GM23338 (cell line): ENCODE data around the gene SLC22A14. TPM values are rescaled to one million over a fixed set of nuclear protein-coding genes. Genes with fewer than 3 reads are reported as not detected.

Experiments
- ATAC-seq: fragments of 200-7000 bp; cut with Tn5 transposase; 3 replicates; pipeline ENCODE4 v1.9.1; 2020
- DNase-seq: peaks from one replicate; pipeline ENCODE4 v3.0.0-alpha.2; 2015; ENCODE audit warnings: low spot score
- H2AFZ ChIP-seq: fragments of 200-600 bp; sonication (generic); 2 replicates; pipeline ENCODE4 v1.8.0; 2016; ENCODE audit warnings: antibody characterized with exemption, mild to moderate bottlenecking, moderate library complexity
- H3F3A ChIP-seq: fragments of 200-600 bp; sonication (generic); replicated peaks from 2 replicates; pipeline ENCODE4 v1.8.0; 2017; ENCODE audit warnings: antibody characterized with exemption, mixed run types, low read depth
- H3K27ac ChIP-seq: fragments of 200-600 bp; sonication (generic); 2 replicates; pipeline ENCODE4 v1.6.1; 2016; ENCODE audit warnings: low read depth
- H3K27me3 ChIP-seq: fragments of 200-600 bp; sonication (generic); 2 replicates; pipeline ENCODE4 v1.8.0; 2016; ENCODE audit warnings: mild to moderate bottlenecking, mixed run types, moderate library complexity; ENCODE audit not compliant: insufficient read depth
- H3K36me3 ChIP-seq: fragments of 200-600 bp; sonication (generic); 2 replicates; pipeline ENCODE4 v1.8.0; 2016; ENCODE audit warnings: mild to moderate bottlenecking; ENCODE audit not compliant: insufficient read depth
- H3K4me1 ChIP-seq: fragments of 200-600 bp; sonication (generic); 2 replicates; pipeline ENCODE4 v1.8.0; 2016; ENCODE audit warnings: mild to moderate bottlenecking, moderate library complexity; ENCODE audit not compliant: insufficient read depth
- H3K4me2 ChIP-seq: fragments of 200-600 bp; sonication (generic); 2 replicates; pipeline ENCODE4 v1.7.1; 2017; ENCODE audit warnings: mixed run types
- H3K4me3 ChIP-seq: fragments of 200-600 bp; sonication (generic); 2 replicates; pipeline ENCODE4 v1.6.1; 2016; ENCODE audit warnings: mixed run types
- H3K79me2 ChIP-seq: fragments of 200-600 bp; sonication (generic); replicated peaks from 2 replicates; pipeline ENCODE4 v1.8.0; 2017; ENCODE audit warnings: mild to moderate bottlenecking; ENCODE audit not compliant: insufficient read depth
- H3K9me2 ChIP-seq: fragments of 200-600 bp; sonication (generic); 2 replicates; pipeline ENCODE4 v1.8.0; 2017; ENCODE audit not compliant: insufficient read depth
- H4K20me1 ChIP-seq: fragments of 200-600 bp; sonication (generic); replicated peaks from 2 replicates; pipeline ENCODE4 v1.8.0; 2017; ENCODE audit warnings: mild to moderate bottlenecking; ENCODE audit not compliant: insufficient read depth
- H3K27ac Mint-ChIP-seq: 2 replicates; pipeline ENCODE4 v1.8.0; 2020; ENCODE audit warnings: inconsistent platforms, mild to moderate bottlenecking, moderate library complexity, mixed read lengths
- H3K27me3 Mint-ChIP-seq: 3 replicates; pipeline ENCODE4 v1.8.0; 2022; ENCODE audit warnings: low read depth, mild to moderate bottlenecking, moderate library complexity, mixed read lengths, inconsistent platforms; ENCODE audit not compliant: insufficient read depth, poor library complexity
- H3K36me3 Mint-ChIP-seq: 3 replicates; pipeline ENCODE4 v1.8.0; 2021; ENCODE audit warnings: low read depth, mild to moderate bottlenecking, inconsistent platforms, moderate library complexity, mixed read lengths
- H3K4me1 Mint-ChIP-seq: 3 replicates; pipeline ENCODE4 v1.8.0; 2020; ENCODE audit warnings: mild to moderate bottlenecking, inconsistent platforms, mixed read lengths
- H3K4me3 Mint-ChIP-seq: 3 replicates; pipeline ENCODE4 v1.8.0; 2021; ENCODE audit warnings: moderate library complexity, mild to moderate bottlenecking, inconsistent platforms, mixed read lengths
- H3K9me3 Mint-ChIP-seq: 3 replicates; pipeline ENCODE4 v1.8.0; 2020; ENCODE audit warnings: moderate library complexity, mild to moderate bottlenecking, inconsistent platforms, mixed read lengths
- CREB1 ChIP-seq: fragments of 250-450 bp; sonication (Bioruptor Pico); IDR thresholded peaks from 2 replicates; pipeline ENCODE4 v1.5.0; 2020; ENCODE audit warnings: low read depth, mild to moderate bottlenecking, moderate library complexity
- EZH2 ChIP-seq: fragments of 200-600 bp; sonication (generic); IDR thresholded peaks from one replicate; pipeline ENCODE4 v1.8.0; 2017; ENCODE audit warnings: antibody characterized with exemption, mild to moderate bottlenecking, low read depth; ENCODE audit not compliant: unreplicated experiment
- EZH2phosphoT487 ChIP-seq: fragments of 200-600 bp; sonication (generic); IDR thresholded peaks from one replicate; pipeline ENCODE4 v1.8.1; 2018; ENCODE audit warnings: antibody characterized with exemption; ENCODE audit not compliant: unreplicated experiment
- JUNB ChIP-seq: IDR thresholded peaks from one replicate; pipeline ENCODE4 v1.6.1; 2016; ENCODE audit warnings: antibody characterized with exemption; ENCODE audit not compliant: unreplicated experiment
- NANOG ChIP-seq: IDR thresholded peaks from 2 replicates; pipeline ENCODE4 v1.6.1; 2016; ENCODE audit warnings: antibody characterized with exemption, borderline replicate concordance
- POLR2AphosphoS5 ChIP-seq: IDR thresholded peaks from 2 replicates; pipeline ENCODE4 v1.6.1; 2016; ENCODE audit warnings: antibody characterized with exemption, low read depth
- STAT1 ChIP-seq: IDR thresholded peaks from one replicate; pipeline ENCODE4 v1.6.1; 2016; ENCODE audit warnings: antibody characterized with exemption; ENCODE audit not compliant: unreplicated experiment
- ZNF114 ChIP-seq: fragments of 250-450 bp; sonication (Bioruptor Pico); IDR thresholded peaks from 2 replicates; pipeline ENCODE4 v1.5.0; 2020; ENCODE audit warnings: mild to moderate bottlenecking, moderate library complexity
- ZNF331 ChIP-seq: fragments of 250-450 bp; sonication (Bioruptor Pico); IDR thresholded peaks from 2 replicates; pipeline ENCODE4 v1.5.0; 2020; ENCODE audit warnings: low read depth, mild to moderate bottlenecking, moderate library complexity
- polyA plus RNA-seq: library from polyadenylated mRNA; unstranded; fragments of >200 nt; fragmentation: Nextera tagmentation; extraction: Ambion mirVana; gene quantifications from 2 replicates; pipeline ENCODE4 v1.2.1, GENCODE V29; 2016
- total RNA-seq: library from RNA; depleted of rRNA; stranded (reverse); fragments of >200 nt; shearing (Covaris generic); gene quantifications from 2 replicates; pipeline ENCODE4 v1.2.3, GENCODE V29; 2014
- TF ChIP-seq, protein P1 (sequence below): fragments of 250-450 bp; sonication (Bioruptor Pico); IDR thresholded peaks from 2 replicates; pipeline ENCODE4 v1.5.0; 2020; ENCODE audit warnings: mild to moderate bottlenecking, moderate library complexity
- TF ChIP-seq, protein P2 (sequence below): IDR thresholded peaks from one replicate; pipeline ENCODE4 v1.6.1; 2018; ENCODE audit warnings: antibody characterized with exemption; ENCODE audit not compliant: unreplicated experiment
- TF ChIP-seq, protein P3 (sequence below), 2 experiments: fragments of 200-600 bp in 1 of 2; sonication (generic) in 1 of 2; conservative IDR thresholded peaks; 2 replicates each; pipeline versions ENCODE4 v1.5.1 to v1.6.1; 2016 to 2017; ENCODE audit warnings: antibody characterized with exemption in 2 of 2, low read depth in 2 of 2, mild to moderate bottlenecking in 2 of 2, moderate library complexity in 1 of 2
- TF ChIP-seq, protein P4 (sequence below): IDR thresholded peaks from 2 replicates; pipeline ENCODE4 v1.6.1; 2016; ENCODE audit warnings: antibody characterized with exemption

SLC22A14 gene
- total and polyA plus RNA-seq, 2 experiments from 2014 or later, result not detected

DNA sequence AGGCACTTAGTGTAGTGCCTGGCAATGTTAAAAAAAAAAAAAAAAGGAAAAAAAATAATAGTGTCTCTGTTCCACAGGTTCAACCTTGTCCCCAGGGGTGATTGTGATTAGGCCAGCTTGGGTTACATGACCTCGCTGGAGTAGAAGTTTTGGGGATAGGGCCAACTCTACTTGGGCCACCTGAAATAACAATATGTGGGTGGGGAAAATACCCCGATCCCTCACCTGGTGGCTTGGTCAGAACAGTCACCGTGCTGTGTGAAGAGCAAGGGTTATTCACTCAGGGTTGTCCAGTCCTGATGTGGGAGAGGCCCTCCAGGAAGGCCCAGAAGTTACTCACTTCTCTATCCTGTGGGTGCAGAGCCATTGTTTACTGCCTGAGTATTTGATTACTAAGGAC is 84.0 kb downstream of the SLC22A14 start:
- H3K4me3 ChIP-seq, result no peak overlapping the region
- ATAC-seq (no peak), DNase-seq (no peak)
- H3K79me2 ChIP-seq, result no peaks in the 10 kb centered on the region
- H3F3A ChIP-seq, result no peaks in the 10 kb centered on the region
- H3K9me2 ChIP-seq, result no peaks in the 10 kb centered on the region
- no peak overlapping the region for H3K27ac Mint-ChIP-seq
- H3K27me3 ChIP-seq, result no peaks in the 10 kb centered on the region
- TF ChIP-seq ZNF114 (CRISPR knock-in tag), result no peak
- TF ChIP-seq, protein P1, sequence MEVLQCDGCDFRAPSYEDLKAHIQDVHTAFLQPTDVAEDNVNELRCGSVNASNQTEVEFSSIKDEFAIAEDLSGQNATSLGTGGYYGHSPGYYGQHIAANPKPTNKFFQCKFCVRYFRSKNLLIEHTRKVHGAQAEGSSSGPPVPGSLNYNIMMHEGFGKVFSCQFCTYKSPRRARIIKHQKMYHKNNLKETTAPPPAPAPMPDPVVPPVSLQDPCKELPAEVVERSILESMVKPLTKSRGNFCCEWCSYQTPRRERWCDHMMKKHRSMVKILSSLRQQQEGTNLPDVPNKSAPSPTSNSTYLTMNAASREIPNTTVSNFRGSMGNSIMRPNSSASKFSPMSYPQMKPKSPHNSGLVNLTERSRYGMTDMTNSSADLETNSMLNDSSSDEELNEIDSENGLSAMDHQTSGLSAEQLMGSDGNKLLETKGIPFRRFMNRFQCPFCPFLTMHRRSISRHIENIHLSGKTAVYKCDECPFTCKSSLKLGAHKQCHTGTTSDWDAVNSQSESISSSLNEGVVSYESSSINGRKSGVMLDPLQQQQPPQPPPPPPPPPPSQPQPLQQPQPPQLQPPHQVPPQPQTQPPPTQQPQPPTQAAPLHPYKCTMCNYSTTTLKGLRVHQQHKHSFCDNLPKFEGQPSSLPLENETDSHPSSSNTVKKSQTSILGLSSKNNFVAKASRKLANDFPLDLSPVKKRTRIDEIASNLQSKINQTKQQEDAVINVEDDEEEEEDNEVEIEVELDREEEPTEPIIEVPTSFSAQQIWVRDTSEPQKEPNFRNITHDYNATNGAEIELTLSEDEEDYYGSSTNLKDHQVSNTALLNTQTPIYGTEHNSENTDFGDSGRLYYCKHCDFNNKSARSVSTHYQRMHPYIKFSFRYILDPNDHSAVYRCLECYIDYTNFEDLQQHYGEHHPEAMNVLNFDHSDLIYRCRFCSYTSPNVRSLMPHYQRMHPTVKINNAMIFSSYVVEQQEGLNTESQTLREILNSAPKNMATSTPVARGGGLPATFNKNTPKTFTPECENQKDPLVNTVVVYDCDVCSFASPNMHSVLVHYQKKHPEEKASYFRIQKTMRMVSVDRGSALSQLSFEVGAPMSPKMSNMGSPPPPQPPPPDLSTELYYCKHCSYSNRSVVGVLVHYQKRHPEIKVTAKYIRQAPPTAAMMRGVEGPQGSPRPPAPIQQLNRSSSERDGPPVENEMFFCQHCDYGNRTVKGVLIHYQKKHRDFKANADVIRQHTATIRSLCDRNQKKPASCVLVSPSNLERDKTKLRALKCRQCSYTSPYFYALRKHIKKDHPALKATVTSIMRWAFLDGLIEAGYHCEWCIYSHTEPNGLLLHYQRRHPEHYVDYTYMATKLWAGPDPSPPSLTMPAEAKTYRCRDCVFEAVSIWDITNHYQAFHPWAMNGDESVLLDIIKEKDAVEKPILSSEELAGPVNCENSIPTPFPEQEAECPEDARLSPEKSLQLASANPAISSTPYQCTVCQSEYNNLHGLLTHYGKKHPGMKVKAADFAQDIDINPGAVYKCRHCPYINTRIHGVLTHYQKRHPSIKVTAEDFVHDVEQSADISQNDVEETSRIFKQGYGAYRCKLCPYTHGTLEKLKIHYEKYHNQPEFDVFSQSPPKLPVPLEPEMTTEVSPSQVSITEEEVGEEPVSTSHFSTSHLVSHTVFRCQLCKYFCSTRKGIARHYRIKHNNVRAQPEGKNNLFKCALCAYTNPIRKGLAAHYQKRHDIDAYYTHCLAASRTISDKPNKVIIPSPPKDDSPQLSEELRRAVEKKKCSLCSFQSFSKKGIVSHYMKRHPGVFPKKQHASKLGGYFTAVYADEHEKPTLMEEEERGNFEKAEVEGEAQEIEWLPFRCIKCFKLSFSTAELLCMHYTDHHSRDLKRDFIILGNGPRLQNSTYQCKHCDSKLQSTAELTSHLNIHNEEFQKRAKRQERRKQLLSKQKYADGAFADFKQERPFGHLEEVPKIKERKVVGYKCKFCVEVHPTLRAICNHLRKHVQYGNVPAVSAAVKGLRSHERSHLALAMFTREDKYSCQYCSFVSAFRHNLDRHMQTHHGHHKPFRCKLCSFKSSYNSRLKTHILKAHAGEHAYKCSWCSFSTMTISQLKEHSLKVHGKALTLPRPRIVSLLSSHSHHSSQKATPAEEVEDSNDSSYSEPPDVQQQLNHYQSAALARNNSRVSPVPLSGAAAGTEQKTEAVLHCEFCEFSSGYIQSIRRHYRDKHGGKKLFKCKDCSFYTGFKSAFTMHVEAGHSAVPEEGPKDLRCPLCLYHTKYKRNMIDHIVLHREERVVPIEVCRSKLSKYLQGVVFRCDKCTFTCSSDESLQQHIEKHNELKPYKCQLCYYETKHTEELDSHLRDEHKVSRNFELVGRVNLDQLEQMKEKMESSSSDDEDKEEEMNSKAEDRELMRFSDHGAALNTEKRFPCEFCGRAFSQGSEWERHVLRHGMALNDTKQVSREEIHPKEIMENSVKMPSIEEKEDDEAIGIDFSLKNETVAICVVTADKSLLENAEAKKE (CRISPR knock-in tag), result no peak
- no peak for TF ChIP-seq POLR2AphosphoS5
- TF ChIP-seq, protein P2, sequence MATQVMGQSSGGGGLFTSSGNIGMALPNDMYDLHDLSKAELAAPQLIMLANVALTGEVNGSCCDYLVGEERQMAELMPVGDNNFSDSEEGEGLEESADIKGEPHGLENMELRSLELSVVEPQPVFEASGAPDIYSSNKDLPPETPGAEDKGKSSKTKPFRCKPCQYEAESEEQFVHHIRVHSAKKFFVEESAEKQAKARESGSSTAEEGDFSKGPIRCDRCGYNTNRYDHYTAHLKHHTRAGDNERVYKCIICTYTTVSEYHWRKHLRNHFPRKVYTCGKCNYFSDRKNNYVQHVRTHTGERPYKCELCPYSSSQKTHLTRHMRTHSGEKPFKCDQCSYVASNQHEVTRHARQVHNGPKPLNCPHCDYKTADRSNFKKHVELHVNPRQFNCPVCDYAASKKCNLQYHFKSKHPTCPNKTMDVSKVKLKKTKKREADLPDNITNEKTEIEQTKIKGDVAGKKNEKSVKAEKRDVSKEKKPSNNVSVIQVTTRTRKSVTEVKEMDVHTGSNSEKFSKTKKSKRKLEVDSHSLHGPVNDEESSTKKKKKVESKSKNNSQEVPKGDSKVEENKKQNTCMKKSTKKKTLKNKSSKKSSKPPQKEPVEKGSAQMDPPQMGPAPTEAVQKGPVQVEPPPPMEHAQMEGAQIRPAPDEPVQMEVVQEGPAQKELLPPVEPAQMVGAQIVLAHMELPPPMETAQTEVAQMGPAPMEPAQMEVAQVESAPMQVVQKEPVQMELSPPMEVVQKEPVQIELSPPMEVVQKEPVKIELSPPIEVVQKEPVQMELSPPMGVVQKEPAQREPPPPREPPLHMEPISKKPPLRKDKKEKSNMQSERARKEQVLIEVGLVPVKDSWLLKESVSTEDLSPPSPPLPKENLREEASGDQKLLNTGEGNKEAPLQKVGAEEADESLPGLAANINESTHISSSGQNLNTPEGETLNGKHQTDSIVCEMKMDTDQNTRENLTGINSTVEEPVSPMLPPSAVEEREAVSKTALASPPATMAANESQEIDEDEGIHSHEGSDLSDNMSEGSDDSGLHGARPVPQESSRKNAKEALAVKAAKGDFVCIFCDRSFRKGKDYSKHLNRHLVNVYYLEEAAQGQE, result no peak
- no peak for TF ChIP-seq NANOG
- TF ChIP-seq CREB1 (CRISPR knock-in tag), result no peak
- no peak for TF ChIP-seq JUNB
- TF ChIP-seq, protein P3, sequence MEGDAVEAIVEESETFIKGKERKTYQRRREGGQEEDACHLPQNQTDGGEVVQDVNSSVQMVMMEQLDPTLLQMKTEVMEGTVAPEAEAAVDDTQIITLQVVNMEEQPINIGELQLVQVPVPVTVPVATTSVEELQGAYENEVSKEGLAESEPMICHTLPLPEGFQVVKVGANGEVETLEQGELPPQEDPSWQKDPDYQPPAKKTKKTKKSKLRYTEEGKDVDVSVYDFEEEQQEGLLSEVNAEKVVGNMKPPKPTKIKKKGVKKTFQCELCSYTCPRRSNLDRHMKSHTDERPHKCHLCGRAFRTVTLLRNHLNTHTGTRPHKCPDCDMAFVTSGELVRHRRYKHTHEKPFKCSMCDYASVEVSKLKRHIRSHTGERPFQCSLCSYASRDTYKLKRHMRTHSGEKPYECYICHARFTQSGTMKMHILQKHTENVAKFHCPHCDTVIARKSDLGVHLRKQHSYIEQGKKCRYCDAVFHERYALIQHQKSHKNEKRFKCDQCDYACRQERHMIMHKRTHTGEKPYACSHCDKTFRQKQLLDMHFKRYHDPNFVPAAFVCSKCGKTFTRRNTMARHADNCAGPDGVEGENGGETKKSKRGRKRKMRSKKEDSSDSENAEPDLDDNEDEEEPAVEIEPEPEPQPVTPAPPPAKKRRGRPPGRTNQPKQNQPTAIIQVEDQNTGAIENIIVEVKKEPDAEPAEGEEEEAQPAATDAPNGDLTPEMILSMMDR (conservative IDR thresholded peaks at IDR 0.05; ENCODE audit: low read depth in 2 of 2), result no peak
- no peak for TF ChIP-seq ZNF331 (CRISPR knock-in tag)
- TF ChIP-seq EZH2, result no peak
- TF ChIP-seq, protein P4, sequence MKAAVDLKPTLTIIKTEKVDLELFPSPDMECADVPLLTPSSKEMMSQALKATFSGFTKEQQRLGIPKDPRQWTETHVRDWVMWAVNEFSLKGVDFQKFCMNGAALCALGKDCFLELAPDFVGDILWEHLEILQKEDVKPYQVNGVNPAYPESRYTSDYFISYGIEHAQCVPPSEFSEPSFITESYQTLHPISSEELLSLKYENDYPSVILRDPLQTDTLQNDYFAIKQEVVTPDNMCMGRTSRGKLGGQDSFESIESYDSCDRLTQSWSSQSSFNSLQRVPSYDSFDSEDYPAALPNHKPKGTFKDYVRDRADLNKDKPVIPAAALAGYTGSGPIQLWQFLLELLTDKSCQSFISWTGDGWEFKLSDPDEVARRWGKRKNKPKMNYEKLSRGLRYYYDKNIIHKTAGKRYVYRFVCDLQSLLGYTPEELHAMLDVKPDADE, result no peak
- TF ChIP-seq EZH2phosphoT487, result no peak
- TF ChIP-seq STAT1, result no peak
- H4K20me1 ChIP-seq, result no peaks in the 10 kb centered on the region
- peaks cover 4% of the 10 kb centered on the region for H3K27me3 Mint-ChIP-seq
- H3K27ac ChIP-seq, result no peak overlapping the region
- peaks cover 2% of the 10 kb centered on the region; the same call in 1 of the 2 replicates for H3K36me3 ChIP-seq
- H3K4me2 ChIP-seq, result no peak overlapping the region
- peaks cover 46% of the 10 kb centered on the region for H3K36me3 Mint-ChIP-seq
- no peak overlapping the region for H3K4me3 Mint-ChIP-seq
- H2AFZ ChIP-seq, result no peak overlapping the region
- H3K4me1 ChIP-seq, result no peaks in the 10 kb centered on the region
- peaks cover 13% of the 10 kb centered on the region for H3K9me3 Mint-ChIP-seq
- H3K4me1 Mint-ChIP-seq, result no peaks in the 10 kb centered on the region
